KOPT-K1 (cell line): ENCODE data around the gene GPHN.

ENCODE experiments used
- H3K27ac ChIP-seq: fragments of 200-600 bp; sonication (generic); 2 replicates; pipeline ENCODE4 v1.5.1; 2016; ENCODE audit warnings: antibody characterized with exemption, mild to moderate bottlenecking, low read depth, low read length; ENCODE audit not compliant: poor library complexity, severe bottlenecking
- H3K36me3 ChIP-seq: fragments of 200-600 bp; sonication (generic); 2 replicates; pipeline ENCODE4 v1.5.1; 2017; ENCODE audit warnings: antibody characterized with exemption, mild to moderate bottlenecking, low read length, moderate library complexity; ENCODE audit not compliant: insufficient read depth
- H3K9me3 ChIP-seq: fragments of 200-600 bp; sonication (generic); 2 replicates; pipeline ENCODE4 v1.5.1; 2017; ENCODE audit warnings: antibody characterized with exemption, low read length, mild to moderate bottlenecking; ENCODE audit not compliant: insufficient read depth, poor library complexity, severe bottlenecking

GPHN gene

GRCh38 chr14:67158566-67158965 lies 650.6 kb downstream of the GPHN start:
- Histone ChIP-seq H3K36me3 (no peaks in the 10 kb centered on the region), H3K9me3 (no peaks in the 10 kb centered on the region)

GRCh38 chr14:67162385-67162784 lies 654.4 kb downstream of the GPHN start:
- H3K27ac ChIP-seq, result no peak overlapping the region
- no peaks in the 10 kb centered on the region for H3K36me3 ChIP-seq

More at GRCh38 chr14:67158566-67158965, 650.6 kb downstream of the GPHN start:
- H3K27ac ChIP-seq, result no peak overlapping the region

GRCh38 chr14:67166450-67166853 lies 658.5 kb downstream of the GPHN start:
- Histone ChIP-seq H3K36me3 (no peaks in the 10 kb centered on the region), H3K27ac (no peak overlapping the region), H3K9me3 (no peaks in the 10 kb centered on the region)

More at GRCh38 chr14:67162385-67162784, 654.4 kb downstream of the GPHN start:
- no peaks in the 10 kb centered on the region for H3K9me3 ChIP-seq

- Histone ChIP-seq H3K36me3 (no peaks in the 10 kb centered on the region), H3K27ac (no peak overlapping the region)
Observed at GRCh38 chr14:67167420-67168109, 659.6 kb downstream of the GPHN start.

GRCh38 chr14:67168110-67168441 lies 660.1 kb downstream of the GPHN start:
- Histone ChIP-seq H3K9me3 (no peaks in the 10 kb centered on the region), H3K27ac (no peak overlapping the region), H3K36me3 (no peaks in the 10 kb centered on the region)

More at GRCh38 chr14:67167420-67168109, 659.6 kb downstream of the GPHN start:
- no peaks in the 10 kb centered on the region for H3K9me3 ChIP-seq

- no peaks in the 10 kb centered on the region for H3K36me3 ChIP-seq
- no peak overlapping the region for H3K27ac ChIP-seq
- H3K9me3 ChIP-seq, result peaks cover 11% of the 10 kb centered on the region
Observed at GRCh38 chr14:67170660-67171059, 662.7 kb downstream of the GPHN start.

- no peak overlapping the region for H3K27ac ChIP-seq
- H3K36me3 ChIP-seq, result no peaks in the 10 kb centered on the region
- peaks cover 11% of the 10 kb centered on the region for H3K9me3 ChIP-seq
Observed at GRCh38 chr14:67172056-67172455, 664.1 kb downstream of the GPHN start.

- Histone ChIP-seq H3K9me3 (peaks cover 11% of the 10 kb centered on the region), H3K27ac (no peak overlapping the region)
Observed at GRCh38 chr14:67172520-67172919, 664.6 kb downstream of the GPHN start.

GRCh38 chr14:67173719-67174118 lies 665.8 kb downstream of the GPHN start:
- Histone ChIP-seq H3K27ac (no peak overlapping the region), H3K9me3 (peaks cover 17% of the 10 kb centered on the region), H3K36me3 (no peaks in the 10 kb centered on the region)

More at GRCh38 chr14:67172520-67172919, 664.6 kb downstream of the GPHN start:
- no peaks in the 10 kb centered on the region for H3K36me3 ChIP-seq

GRCh38 chr14:67186172-67186768 lies 678.3 kb downstream of the GPHN start:
- Histone ChIP-seq H3K9me3 (no peaks in the 10 kb centered on the region), H3K36me3 (no peaks in the 10 kb centered on the region), H3K27ac (peak overlapping the region; percentile 76)

- Histone ChIP-seq H3K27ac (peak overlapping the region; percentile 76), H3K36me3 (no peaks in the 10 kb centered on the region), H3K9me3 (no peaks in the 10 kb centered on the region)
Observed at GRCh38 chr14:67186789-67187584, 679.0 kb downstream of the GPHN start.

GRCh38 chr14:67187826-67188225 lies 679.9 kb downstream of the GPHN start:
- Histone ChIP-seq H3K27ac (peak overlapping the region; percentile 76), H3K9me3 (no peaks in the 10 kb centered on the region), H3K36me3 (no peaks in the 10 kb centered on the region)

- H3K27ac ChIP-seq, result no peak overlapping the region
- no peaks in the 10 kb centered on the region for H3K36me3 ChIP-seq
- no peaks in the 10 kb centered on the region for H3K9me3 ChIP-seq
Observed at GRCh38 chr14:67188326-67188725, 680.4 kb downstream of the GPHN start.

GRCh38 chr14:67191768-67192290 lies 683.9 kb downstream of the GPHN start:
- no peaks in the 10 kb centered on the region for H3K9me3 ChIP-seq
- H3K36me3 ChIP-seq, result no peaks in the 10 kb centered on the region
- H3K27ac ChIP-seq, result no peak overlapping the region

- H3K9me3 ChIP-seq, result no peaks in the 10 kb centered on the region
- H3K36me3 ChIP-seq, result no peaks in the 10 kb centered on the region
- no peak overlapping the region for H3K27ac ChIP-seq
Observed at GRCh38 chr14:67192366-67192765, 684.4 kb downstream of the GPHN start.
